ENCODE results near the gene PTPRF.

Gene PTPRF

DNA sequence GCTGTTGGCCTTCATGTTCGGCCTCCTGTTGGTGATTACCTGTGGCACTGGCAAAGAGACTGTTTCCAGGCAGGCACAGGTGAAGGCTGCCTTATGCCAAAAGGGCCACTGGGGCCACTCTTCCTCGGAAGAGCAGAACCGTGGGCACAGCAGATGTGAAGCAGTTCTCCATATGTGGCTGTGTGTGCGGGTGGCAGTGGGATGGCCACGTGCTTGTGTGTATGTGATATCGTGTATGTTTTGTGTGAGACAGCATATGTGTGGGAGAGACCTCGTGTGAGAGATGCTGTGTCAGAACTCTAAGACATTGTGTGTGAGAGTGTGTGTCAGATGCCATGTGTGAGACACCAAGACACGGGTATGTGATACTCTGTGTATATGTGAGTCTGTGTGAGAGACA lies 65.9 kb downstream of the PTPRF start:
- no peak overlapping the region for H3K27ac ChIP-seq
- TF ChIP-seq, protein P1, sequence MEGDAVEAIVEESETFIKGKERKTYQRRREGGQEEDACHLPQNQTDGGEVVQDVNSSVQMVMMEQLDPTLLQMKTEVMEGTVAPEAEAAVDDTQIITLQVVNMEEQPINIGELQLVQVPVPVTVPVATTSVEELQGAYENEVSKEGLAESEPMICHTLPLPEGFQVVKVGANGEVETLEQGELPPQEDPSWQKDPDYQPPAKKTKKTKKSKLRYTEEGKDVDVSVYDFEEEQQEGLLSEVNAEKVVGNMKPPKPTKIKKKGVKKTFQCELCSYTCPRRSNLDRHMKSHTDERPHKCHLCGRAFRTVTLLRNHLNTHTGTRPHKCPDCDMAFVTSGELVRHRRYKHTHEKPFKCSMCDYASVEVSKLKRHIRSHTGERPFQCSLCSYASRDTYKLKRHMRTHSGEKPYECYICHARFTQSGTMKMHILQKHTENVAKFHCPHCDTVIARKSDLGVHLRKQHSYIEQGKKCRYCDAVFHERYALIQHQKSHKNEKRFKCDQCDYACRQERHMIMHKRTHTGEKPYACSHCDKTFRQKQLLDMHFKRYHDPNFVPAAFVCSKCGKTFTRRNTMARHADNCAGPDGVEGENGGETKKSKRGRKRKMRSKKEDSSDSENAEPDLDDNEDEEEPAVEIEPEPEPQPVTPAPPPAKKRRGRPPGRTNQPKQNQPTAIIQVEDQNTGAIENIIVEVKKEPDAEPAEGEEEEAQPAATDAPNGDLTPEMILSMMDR (conservative IDR thresholded peaks at IDR 0.05), result no peak

DNA sequence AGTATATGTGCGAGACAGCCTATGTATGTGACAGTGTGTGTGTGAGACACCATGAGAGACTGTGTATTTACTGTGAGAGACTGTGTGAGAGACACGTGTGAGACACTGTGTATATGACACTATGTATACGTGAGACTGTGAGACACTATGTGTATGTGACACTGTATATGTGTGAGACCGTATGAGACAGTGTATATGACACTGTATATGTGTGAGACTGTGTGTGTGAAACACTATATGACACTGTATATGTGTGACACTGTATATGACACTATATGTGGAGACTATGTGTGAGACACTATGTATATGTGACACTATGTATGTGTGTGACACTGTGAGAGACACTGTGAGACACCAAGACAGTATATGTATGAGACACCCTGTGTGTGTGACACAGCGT lies 66.3 kb downstream of the PTPRF start:
- TF ChIP-seq, protein P1 (conservative IDR thresholded peaks at IDR 0.05), result no peak
- H3K27ac ChIP-seq, result no peak overlapping the region

DNA sequence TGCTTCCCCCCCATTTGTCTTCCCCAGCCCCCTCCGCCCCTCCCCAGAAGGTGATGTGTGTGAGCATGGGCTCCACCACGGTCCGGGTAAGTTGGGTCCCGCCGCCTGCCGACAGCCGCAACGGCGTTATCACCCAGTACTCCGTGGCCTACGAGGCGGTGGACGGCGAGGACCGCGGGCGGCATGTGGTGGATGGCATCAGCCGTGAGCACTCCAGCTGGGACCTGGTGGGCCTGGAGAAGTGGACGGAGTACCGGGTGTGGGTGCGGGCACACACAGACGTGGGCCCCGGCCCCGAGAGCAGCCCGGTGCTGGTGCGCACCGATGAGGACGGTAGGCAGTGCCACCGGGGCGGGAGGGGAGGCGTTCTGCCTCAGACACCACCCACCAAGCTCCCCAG lies 67.0 kb downstream of the PTPRF start:
- no peak overlapping the region for H3K27ac ChIP-seq
- TF ChIP-seq, protein P1 (conservative IDR thresholded peaks at IDR 0.05), result no peak

DNA sequence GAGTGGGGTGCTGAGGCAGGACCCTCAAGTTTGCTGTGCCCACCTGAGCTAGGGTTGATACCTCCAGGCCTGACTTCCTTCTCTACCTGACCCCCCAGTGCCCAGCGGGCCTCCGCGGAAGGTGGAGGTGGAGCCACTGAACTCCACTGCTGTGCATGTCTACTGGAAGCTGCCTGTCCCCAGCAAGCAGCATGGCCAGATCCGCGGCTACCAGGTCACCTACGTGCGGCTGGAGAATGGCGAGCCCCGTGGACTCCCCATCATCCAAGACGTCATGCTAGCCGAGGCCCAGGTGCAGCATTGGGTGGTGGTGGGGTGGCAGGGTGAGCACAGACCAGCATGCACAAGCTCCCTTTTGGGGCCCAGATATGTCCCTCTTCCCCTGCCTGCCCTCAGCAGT lies 67.9 kb downstream of the PTPRF start:
- H3K27ac ChIP-seq, result no peak overlapping the region
- TF ChIP-seq, protein P1 (conservative IDR thresholded peaks at IDR 0.05), result no peak

DNA sequence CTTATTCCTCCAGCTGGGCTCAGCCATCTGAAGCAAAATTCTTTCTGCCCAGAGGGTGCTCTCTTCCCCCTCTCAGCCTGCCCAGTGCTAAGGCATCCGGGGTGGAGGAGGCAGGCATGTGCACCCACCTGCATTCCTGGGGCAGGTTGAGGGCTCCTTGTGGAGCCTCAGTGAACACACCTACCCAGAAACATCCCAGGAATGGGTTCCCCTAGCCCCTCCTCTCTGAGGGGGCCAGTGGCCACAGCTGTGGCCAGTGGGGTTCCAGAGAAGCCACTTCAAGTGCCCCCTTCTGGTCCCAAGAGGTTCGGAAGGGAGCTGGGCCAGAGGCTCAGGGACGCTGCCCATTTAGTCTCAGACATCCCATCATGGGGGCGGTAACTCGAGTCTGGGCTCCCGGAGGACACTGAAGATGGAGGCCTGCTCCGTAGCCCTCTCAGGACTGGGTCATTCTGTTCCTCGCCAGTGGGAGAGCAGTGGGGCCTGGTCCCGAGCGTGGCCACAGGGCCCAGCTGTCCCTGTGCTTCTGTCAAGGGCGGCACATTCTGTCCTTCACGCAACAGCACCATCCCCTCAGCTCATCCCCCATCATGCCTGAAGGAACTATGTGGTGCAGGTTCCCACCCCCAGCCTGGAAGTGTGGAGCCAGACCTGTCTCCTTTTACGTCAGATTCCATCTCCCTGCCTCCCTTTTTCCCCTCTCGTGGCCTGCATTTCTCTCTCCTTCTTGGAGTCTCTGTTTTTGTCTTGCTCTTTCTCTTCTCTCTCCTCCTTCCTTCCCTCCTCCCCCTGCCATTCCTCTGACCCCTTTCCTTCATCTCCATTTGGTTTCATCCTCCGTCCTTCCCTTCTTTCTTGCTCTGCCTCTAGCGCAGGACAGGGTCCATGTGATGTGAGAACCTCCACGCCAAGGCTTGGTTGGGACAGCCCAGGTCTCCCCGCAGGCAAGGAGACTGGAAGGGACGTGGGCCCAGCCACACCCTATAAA lies 69.6 kb downstream of the PTPRF start:
- TF ChIP-seq, protein P1 (conservative IDR thresholded peaks at IDR 0.05), result no peak
- no peak overlapping the region for H3K27ac ChIP-seq

DNA sequence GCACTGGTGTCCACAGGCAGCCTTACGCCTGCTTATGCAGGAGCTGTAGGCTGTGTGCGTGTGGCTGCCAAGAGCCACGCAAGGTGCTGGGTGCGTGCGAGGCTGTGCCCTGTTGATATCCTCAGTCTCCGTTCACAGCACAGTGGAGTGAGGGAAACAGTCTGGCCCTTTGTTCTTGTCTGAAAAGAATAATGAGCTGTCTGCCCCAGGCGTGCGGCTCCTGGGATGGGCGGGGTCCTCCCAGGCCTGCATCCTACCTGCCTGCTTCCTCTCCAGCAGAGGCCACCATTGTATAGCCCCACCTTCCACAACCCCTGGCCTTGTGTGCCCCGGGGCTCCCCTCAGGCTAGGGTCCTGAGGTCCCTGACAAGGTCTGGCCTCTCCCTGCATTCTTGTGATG lies 72.3 kb downstream of the PTPRF start:
- TF ChIP-seq, protein P1 (conservative IDR thresholded peaks at IDR 0.05), result no peak
- no peak overlapping the region for H3K27ac ChIP-seq

GRCh38 chr1:43604192-43604591 lies 73.5 kb downstream of the PTPRF start:
- H3K27ac ChIP-seq, result no peak overlapping the region
- TF ChIP-seq, protein P1 (conservative IDR thresholded peaks at IDR 0.05), result no peak

Data from VCaP (cell line).